HG02981 (cell line): ENCODE data around the gene MERTK.
"Not testable (repeated sequence)": the region's sequence is repeated elsewhere in the genome, so short reads cannot be mapped to it uniquely, and the experiment has no call there.

ENCODE experiments used
- ATAC-seq: cut with Tn5 transposase; IDR thresholded peaks from one replicate; pipeline ENCODE4 v1.9.1; 2021; ENCODE audit warnings: mild to moderate bottlenecking, moderate library complexity; ENCODE audit not compliant: unreplicated experiment

MERTK gene

GRCh38 chr2:111944531-111945210, 46.3 kb downstream of the MERTK start:
- no peak for ATAC-seq

GRCh38 chr2:111945444-111946293, 47.3 kb downstream of the MERTK start:
- ATAC-seq: no peak

DNA sequence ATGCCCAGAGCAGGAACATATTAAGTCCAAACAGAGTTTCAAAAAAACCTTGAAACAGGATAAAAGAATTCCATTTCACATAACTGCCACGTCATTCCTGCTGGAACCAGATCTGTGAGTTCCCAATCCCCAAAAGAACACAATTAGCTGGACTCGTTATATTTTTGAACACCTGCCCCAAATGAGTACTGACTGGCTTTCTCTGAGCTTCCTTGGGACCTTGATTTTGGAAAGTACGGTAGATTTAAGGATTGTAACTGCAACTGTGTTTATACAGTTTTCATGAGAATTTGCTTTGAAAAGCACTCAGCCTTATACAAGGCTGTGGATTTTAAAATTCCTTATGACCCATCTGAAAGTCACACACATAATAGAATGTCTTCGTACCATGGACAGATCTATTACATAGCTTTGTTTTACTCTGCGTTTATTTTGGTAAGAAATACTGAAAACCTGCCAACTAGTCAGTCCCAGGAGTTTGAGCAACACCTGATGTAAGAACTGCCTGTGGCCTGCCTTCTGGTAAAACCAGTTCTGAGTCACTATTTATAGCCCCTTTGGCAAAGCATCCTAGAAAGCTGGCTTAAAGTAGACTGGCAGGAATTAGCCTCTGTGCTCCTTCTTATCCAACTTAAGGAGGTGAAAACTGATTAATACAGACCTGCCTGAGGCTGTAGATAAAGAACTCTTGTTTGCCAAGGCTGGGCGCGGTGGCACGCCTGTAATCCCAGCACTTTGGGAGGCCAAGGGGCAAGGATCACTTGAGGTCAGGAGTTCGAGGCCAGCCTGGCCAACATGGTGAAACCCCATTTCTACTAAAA, 48.1 kb downstream of the MERTK start:
- ATAC-seq: no peak

DNA sequence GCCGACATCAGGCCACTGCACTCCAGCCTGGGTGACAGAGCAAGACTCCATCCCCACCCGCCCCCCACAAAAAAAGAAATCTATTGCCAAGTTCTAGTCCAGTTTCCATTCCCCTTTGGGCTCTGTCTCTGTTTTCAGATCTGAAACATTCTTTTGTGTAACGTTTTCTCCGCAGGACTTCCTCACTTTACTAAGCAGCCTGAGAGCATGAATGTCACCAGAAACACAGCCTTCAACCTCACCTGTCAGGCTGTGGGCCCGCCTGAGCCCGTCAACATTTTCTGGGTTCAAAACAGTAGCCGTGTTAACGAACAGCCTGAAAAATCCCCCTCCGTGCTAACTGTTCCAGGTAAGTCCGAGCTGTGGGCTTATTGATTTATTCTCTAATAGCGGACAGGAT, 48.8 kb downstream of the MERTK start:
- no peak for ATAC-seq

- no peak for ATAC-seq
These were observed 50.4 kb downstream of the MERTK start for GRCh38 chr2:111948832-111949231.

GRCh38 chr2:111950236-111950635, 51.8 kb downstream of the MERTK start:
- no peak for ATAC-seq

- ATAC-seq: no peak
These were observed 53.1 kb downstream of the MERTK start for GRCh38 chr2:111951486-111951885.

GRCh38 chr2:111952871-111953452, 54.6 kb downstream of the MERTK start:
- no peak for ATAC-seq

- ATAC-seq: no peak
These were observed 56.4 kb downstream of the MERTK start for GRCh38 chr2:111954602-111955332.

DNA sequence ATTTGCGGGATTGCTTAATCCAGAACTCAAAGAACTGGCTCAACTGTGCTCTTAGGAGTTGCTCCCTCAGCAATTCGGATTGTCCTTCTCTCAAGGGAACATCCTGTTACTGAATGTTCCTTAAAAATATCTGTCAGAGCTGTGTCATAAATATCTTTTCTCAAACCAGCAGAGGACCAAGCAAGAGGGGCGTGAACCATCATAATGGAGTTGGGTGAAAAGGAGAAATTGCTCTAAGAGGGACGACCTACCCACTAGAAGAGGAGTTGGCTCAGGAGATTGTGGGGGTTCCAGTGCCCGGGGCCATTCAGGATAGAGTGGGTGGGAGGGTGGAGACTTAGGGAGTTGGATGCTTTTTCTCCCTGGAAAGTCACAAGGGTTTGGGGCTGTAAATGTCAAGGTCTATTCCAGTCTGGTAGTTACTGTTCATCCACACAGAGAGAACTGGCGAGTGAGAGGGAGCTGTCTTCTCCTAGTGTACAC, 59.5 kb downstream of the MERTK start:
- ATAC-seq: no peak

- no peak for ATAC-seq
These were observed 60.5 kb downstream of the MERTK start for GRCh38 chr2:111958901-111959300.

GRCh38 chr2:111961663-111962062, 63.3 kb downstream of the MERTK start:
- no peak for ATAC-seq

DNA sequence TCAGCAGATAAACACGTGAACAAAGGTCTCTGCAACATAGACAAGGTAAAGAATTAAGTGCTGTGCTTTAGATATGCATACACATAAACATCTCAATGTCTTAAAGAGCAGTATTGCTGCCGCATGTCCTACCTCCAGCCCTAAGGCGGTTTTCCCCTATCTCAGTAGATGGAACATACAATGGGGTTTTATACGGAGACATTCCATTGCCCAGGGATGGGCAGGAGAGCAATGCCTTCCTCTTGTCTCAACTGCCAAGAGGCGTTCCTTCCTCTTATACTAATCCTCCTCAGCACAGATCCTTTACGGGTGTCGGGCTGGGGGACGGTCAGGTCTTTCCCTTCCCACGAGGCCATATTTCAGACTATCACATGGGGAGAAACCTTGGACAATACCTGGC, 64.7 kb downstream of the MERTK start:
- ATAC-seq: not testable (repeated sequence)

DNA sequence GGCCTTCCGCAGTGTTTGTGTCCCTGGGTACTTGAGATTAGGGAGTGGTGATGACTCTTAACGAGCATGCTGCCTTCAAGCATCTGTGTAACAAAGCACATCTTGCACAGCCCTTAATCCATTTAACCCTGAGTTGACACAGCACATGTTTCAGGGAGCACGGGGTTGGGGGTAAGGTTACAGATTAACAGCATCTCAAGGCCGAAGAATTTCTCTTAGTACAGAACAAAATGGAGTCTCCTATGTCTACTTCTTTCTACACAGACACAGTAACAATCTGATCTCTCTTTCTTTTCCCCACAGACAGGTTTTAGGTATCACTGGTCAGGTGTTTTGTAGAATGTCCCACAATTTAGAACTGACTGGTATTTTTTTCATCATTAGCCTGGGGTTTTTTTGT, 65.1 kb downstream of the MERTK start:
- not testable (repeated sequence) for ATAC-seq

DNA sequence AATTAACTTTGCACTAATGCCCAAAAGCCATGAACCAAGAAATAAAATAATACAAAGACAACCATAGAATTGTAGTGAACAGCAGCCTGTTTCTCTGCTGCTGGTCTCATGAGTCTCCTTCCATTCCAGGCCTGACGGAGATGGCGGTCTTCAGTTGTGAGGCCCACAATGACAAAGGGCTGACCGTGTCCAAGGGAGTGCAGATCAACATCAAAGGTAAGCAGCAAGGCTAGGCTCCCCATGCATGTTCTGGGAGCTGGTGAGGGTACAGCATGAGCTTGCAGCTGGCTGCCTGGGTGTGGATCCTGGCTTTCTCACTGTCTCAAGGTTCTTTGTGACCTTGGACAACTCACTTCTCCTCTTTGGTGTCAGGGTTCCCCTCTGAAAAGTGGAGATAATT, 66.7 kb downstream of the MERTK start:
- ATAC-seq: no peak

DNA sequence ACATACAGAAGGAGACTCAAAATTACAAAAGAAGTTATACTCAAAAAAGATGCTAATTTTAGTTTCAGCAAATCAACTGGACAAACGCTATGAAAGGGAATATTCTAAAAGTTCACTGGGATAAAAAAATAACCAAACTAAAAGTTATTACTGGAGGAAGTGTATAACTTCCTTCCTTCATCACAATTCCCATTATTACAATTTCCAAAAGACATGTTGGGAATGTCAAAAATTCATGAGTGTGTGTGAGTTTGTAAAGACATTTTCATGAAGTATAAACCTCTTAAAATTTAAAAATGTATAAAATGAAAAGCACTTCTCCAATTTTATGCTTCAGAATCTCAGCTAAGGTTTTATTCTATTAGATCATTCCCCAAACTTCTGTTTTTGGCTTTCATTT, 67.8 kb downstream of the MERTK start:
- no peak for ATAC-seq

GRCh38 chr2:111967018-111967417, 68.6 kb downstream of the MERTK start:
- no peak for ATAC-seq

- no peak for ATAC-seq
These were observed 72.0 kb downstream of the MERTK start for GRCh38 chr2:111970453-111970852.

GRCh38 chr2:111972955-111973565, 74.7 kb downstream of the MERTK start:
- ATAC-seq: no peak

- no peak for ATAC-seq
These were observed 75.3 kb downstream of the MERTK start for GRCh38 chr2:111973701-111974100.
